Keratinocyte (primary cell): ENCODE results near the gene ARHGAP4. TPM values are rescaled to one million over a fixed set of nuclear protein-coding genes. Genes with fewer than 3 reads are reported as not detected.

ENCODE experiments used
- DNase-seq: peaks from one replicate; pipeline ENCODE4 v3.0.0-alpha.2; 2011; ENCODE audit warnings: low read depth, missing footprints, low spot score
- FAIRE-seq: peaks from 2 replicates; lab custom pipeline; 2011; peaks lifted over from hg19 to GRCh38; lab: Jason Lieb, UNC
- H2AFZ ChIP-seq: 2 replicates; pipeline ENCODE4 v1.6.0; 2012; ENCODE audit warnings: low read length, control low read depth, inconsistent platforms; ENCODE audit not compliant: control insufficient read depth
- H3K27ac ChIP-seq: 2 replicates; pipeline ENCODE4 v1.5.1; 2011; ENCODE audit warnings: low read length; ENCODE audit not compliant: control insufficient read depth, insufficient read depth
- H3K27me3 ChIP-seq: 3 replicates; pipeline ENCODE4 v1.6.0; 2011; ENCODE audit warnings: low read length; ENCODE audit not compliant: control insufficient read depth, insufficient read depth; ENCODE audit errors: extremely low read depth
- H3K36me3 ChIP-seq, 2 experiments: 2 replicates in 1 of 2; 3 replicates in 1 of 2; pipeline ENCODE4 v1.5.1; 2011; ENCODE audit warnings: low read length in 2 of 2, mild to moderate bottlenecking in 1 of 2; ENCODE audit not compliant: control insufficient read depth in 2 of 2, insufficient read depth in 2 of 2; ENCODE audit errors: extremely low read depth in 1 of 2
- H3K4me1 ChIP-seq: 3 replicates; pipeline ENCODE4 v1.5.1; 2011; ENCODE audit warnings: low read length; ENCODE audit not compliant: control insufficient read depth, insufficient read depth; ENCODE audit errors: extremely low read depth
- H3K4me2 ChIP-seq: 3 replicates; pipeline ENCODE4 v1.6.0; 2011; ENCODE audit warnings: low read depth, low read length; ENCODE audit not compliant: control insufficient read depth, insufficient read depth; ENCODE audit errors: extremely low read depth
- H3K4me3 ChIP-seq, 3 experiments: fragments of 200-600 bp in 1 of 3; sonication (generic) in 1 of 3; 2 replicates in 2 of 3; 3 replicates in 1 of 3; pipeline ENCODE4 v1.5.1; 2011 to 2016; ENCODE audit warnings: low read length in 3 of 3, mild to moderate bottlenecking in 3 of 3, control low read depth in 2 of 3, inconsistent platforms in 1 of 3, low read depth in 1 of 3, mixed read lengths in 1 of 3, mixed run types in 1 of 3, moderate library complexity in 1 of 3; ENCODE audit not compliant: control insufficient read depth in 2 of 3, insufficient read depth in 2 of 3; ENCODE audit errors: extremely low read depth in 1 of 3
- H3K79me2 ChIP-seq: 2 replicates; pipeline ENCODE4 v1.6.0; 2012; ENCODE audit warnings: low read length; ENCODE audit not compliant: control insufficient read depth, insufficient read depth
- H3K9ac ChIP-seq: 3 replicates; pipeline ENCODE4 v1.6.0; 2011; ENCODE audit warnings: low read length; ENCODE audit not compliant: control insufficient read depth, insufficient read depth; ENCODE audit errors: extremely low read depth
- H3K9me1 ChIP-seq: 3 replicates; pipeline ENCODE4 v1.6.0; 2011; ENCODE audit warnings: low read length; ENCODE audit not compliant: control insufficient read depth, insufficient read depth; ENCODE audit errors: extremely low read depth
- H3K9me3 ChIP-seq: 2 replicates; pipeline ENCODE4 v1.5.1; 2012; ENCODE audit warnings: low read depth, low read length; ENCODE audit not compliant: control insufficient read depth
- H4K20me1 ChIP-seq: 3 replicates; pipeline ENCODE4 v1.6.0; 2011; ENCODE audit warnings: low read length; ENCODE audit not compliant: control insufficient read depth, insufficient read depth; ENCODE audit errors: extremely low read depth
- CTCF ChIP-seq, 3 experiments: IDR thresholded peaks in 1 of 3; conservative IDR thresholded peaks in 1 of 3; optimal IDR thresholded peaks in 1 of 3; 2 replicates in 2 of 3; 3 replicates in 1 of 3; pipeline versions ENCODE3 to v1.5.1; 2011; ENCODE audit warnings: low read length in 3 of 3, mild to moderate bottlenecking in 3 of 3, moderate library complexity in 2 of 3, control low read depth in 1 of 3, inconsistent platforms in 1 of 3; ENCODE audit not compliant: insufficient read depth in 2 of 3; ENCODE audit errors: extremely low read depth in 1 of 3
- EZH2 ChIP-seq: IDR thresholded peaks from one replicate; pipeline ENCODE4 v1.6.1; 2012; ENCODE audit warnings: inconsistent platforms, mild to moderate bottlenecking, low read length, moderate library complexity
- dilution Hi-C: fragments of 300-500 bp; cut with MboI; formaldehyde crosslinking; loops from one replicate; pipeline ENCODE4 v1.7.0; 2020; ENCODE audit warnings: low sequenced_read_pairs; ENCODE audit not compliant: extremely low pct_ligation_motif_present
- polyA plus RNA-seq, 5 experiments: library from polyadenylated mRNA; depleted of rRNA in 3 of 5; stranded (reverse) in 3 of 5; stranded (forward) in 1 of 5; unstranded in 1 of 5; fragments of >200 nt; gene quantifications; 1 replicate in 1 of 5; 2 replicates in 3 of 5; 3 replicates in 1 of 5; pipeline versions ENCODE4 v1.2.1 to v1.2.3, GENCODE V29; 2011 to 2012; ENCODE audit warnings: missing spikeins in 2 of 5, low read depth in 1 of 5, low replicate concordance in 1 of 5

The ARHGAP4 gene
- polyA plus RNA-seq, 1 donor (not counting 4 experiments of a cell fraction or from before 2014, with no cell fraction given) = 0.35 TPM

- peaks cover 76% of the 10 kb centered on the region for H3K79me2 ChIP-seq
- H3K4me2 ChIP-seq = no peak overlapping the region
- peaks cover 12% of the 10 kb centered on the region for H3K4me1 ChIP-seq
- no peak overlapping the region for H3K27ac ChIP-seq
- no peak for FAIRE-seq
- H3K36me3 ChIP-seq = peaks cover 2 to 12% of the 10 kb centered on the region in 2 experiments
- H3K4me3 ChIP-seq = no peak overlapping the region
- H4K20me1 ChIP-seq = peaks cover 20% of the 10 kb centered on the region
- no peaks in the 10 kb centered on the region for H3K9me1 ChIP-seq
- H3K9ac ChIP-seq = no peak overlapping the region
- dilution Hi-C loops = no loop called here
- no peak for DNase-seq
- H3K9me3 ChIP-seq = no peaks in the 10 kb centered on the region
- TF ChIP-seq CTCF (optimal IDR thresholded peaks at IDR 0.05 in 1 of 3, IDR thresholded peaks at IDR 0.05 in 1 of 3, conservative IDR thresholded peaks at IDR 0.05 in 1 of 3; ENCODE audit: extremely low read depth in 1 of 3, insufficient read depth in 2 of 3, low read length in 3 of 3) = no peak
- no peak for TF ChIP-seq EZH2
- H2AFZ ChIP-seq = no peak overlapping the region
- no peaks in the 10 kb centered on the region for H3K27me3 ChIP-seq
Observed at GRCh38 chrX:153967536-153968224, 41.6 kb upstream of the ARHGAP4 start.

GRCh38 chrX:153966841-153967535 lies 40.9 kb upstream of the ARHGAP4 start:
- H3K36me3 ChIP-seq = peaks cover 3 to 16% of the 10 kb centered on the region in 2 experiments
- H3K9me1 ChIP-seq = no peaks in the 10 kb centered on the region
- H3K9me3 ChIP-seq = no peaks in the 10 kb centered on the region
- no peak for DNase-seq
- no peak overlapping the region for H3K9ac ChIP-seq
- no peak for FAIRE-seq
- H3K4me2 ChIP-seq = no peak overlapping the region
- H3K79me2 ChIP-seq = peaks cover 80% of the 10 kb centered on the region
- H3K4me3 ChIP-seq = no peak overlapping the region
- dilution Hi-C loops = no loop called here
- TF ChIP-seq CTCF (optimal IDR thresholded peaks at IDR 0.05 in 1 of 3, IDR thresholded peaks at IDR 0.05 in 1 of 3, conservative IDR thresholded peaks at IDR 0.05 in 1 of 3; ENCODE audit: extremely low read depth in 1 of 3, insufficient read depth in 2 of 3, low read length in 3 of 3) (no peak), EZH2 (no peak)
- H3K27ac ChIP-seq = no peak overlapping the region
- H2AFZ ChIP-seq = no peak overlapping the region
- H3K4me1 ChIP-seq = peaks cover 12% of the 10 kb centered on the region
- peaks cover 20% of the 10 kb centered on the region for H4K20me1 ChIP-seq
- H3K27me3 ChIP-seq = no peaks in the 10 kb centered on the region
